Kasumi-1 (cell line): ENCODE results near the gene CDC123.
"Not testable (repeated sequence)": the region's sequence is repeated elsewhere in the genome, so short reads cannot be mapped to it uniquely, and the experiment has no call there.

Experiments
- DNase-seq, 2 experiments: peaks; one replicate each; lab custom pipeline; 2025; lab: John Stamatoyannopoulos, UW

The CDC123 gene

GRCh38 chr10:12195603-12196506, at the start of gene CDC123, which contains the start of gene NUDT5:
CDC123 (plus strand) TSS chr10:12196188; CDS start chr10:12196246, 58 bp downstream.
NUDT5 (minus strand) TSS chr10:12195891; CDS start chr10:12186291, 9,600 bp downstream.
- DNase-seq, result peak; percentile 99

GRCh38 chr10:12150163-12150562, 45.8 kb upstream of the CDC123 start:
- DNase-seq, result no peak

- DNase-seq, result no peak
These were observed 41.5 kb upstream of the CDC123 start for GRCh38 chr10:12154516-12154915.

GRCh38 chr10:12156367-12157123, 39.4 kb upstream of the CDC123 start:
- DNase-seq, result no peak

DNA sequence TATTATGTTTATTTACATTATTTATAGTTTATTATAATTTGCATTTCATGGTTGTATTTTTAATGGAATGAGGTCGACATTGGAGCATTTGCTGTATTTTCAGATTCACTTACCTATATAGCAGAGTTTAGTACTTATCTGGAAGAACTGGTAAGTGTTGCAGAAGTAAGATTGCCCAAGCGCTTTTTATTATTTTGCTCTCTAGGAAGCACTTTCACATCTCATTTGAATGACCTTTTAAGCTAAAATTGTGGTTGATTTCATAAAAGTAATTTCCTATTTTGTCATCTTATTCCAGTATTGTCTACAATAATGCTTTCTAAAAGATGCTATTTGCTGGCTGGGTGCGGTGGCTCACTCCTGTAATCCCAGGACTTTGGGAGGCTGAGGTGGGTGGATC, 37.9 kb upstream of the CDC123 start:
- DNase-seq, result no peak

- DNase-seq, result no peak
These were observed 35.3 kb upstream of the CDC123 start for GRCh38 chr10:12160664-12161063.

- DNase-seq, result no peak
These were observed 33.1 kb upstream of the CDC123 start for GRCh38 chr10:12162927-12163326.

DNA sequence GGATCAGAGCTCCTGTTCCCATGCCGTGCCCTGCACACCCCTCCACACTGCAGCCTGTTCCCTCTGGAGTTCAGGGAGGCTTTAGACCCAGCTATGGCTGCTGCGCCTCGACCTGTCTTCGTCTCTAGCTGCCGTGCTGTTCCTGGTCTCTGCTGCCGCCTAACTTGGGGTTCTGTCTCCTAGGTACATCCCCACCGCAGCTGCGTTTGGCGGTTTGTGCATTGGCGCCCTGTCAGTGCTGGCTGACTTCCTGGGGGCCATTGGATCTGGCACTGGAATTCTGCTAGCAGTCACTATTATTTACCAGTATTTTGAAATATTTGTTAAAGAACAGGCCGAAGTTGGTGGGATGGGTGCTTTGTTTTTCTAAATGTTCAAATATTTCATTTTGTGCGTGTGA, 31.9 kb upstream of the CDC123 start:
- DNase-seq, result no peak

- DNase-seq, result no peak
These were observed 31.0 kb upstream of the CDC123 start for GRCh38 chr10:12165036-12165435.

DNA sequence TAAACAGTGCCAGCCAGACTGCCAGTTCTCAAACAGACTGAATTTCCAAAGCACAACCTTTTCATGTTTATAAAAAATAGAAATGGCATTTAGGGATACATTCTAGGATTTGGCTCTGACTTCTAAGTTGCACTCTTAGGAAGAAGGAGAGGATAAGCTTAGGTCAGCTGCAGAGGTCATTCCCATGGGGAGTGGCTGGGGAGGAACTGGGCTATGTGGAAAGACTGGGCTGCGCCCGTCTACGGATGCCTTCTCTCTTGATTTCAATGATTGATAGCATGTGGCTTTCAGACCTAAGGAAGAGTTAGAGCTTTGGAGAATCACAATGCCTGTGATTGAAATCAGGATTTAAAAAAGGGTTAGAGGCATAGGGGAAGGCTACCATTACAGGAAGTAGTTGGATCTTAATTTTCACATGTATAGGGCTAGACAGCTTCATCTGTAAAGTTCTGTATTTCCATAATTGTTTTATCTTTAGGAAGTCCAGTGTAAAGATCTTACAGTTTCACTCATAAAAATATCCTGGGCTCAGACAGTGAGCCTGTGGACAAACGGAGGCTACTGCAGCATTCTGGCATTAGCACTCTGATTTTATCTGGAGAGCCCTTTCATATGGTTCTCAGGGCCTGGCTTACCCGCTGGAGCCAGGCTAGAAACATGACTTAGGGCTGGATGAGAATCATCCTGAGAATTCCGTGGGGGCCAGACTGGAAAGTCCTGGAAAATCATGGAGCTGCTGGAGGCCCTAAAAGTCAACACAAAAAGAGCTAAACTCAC, 29.8 kb upstream of the CDC123 start:
- DNase-seq, result no peak

GRCh38 chr10:12171512-12171911, 24.5 kb upstream of the CDC123 start:
- DNase-seq, result not testable (repeated sequence)

DNA sequence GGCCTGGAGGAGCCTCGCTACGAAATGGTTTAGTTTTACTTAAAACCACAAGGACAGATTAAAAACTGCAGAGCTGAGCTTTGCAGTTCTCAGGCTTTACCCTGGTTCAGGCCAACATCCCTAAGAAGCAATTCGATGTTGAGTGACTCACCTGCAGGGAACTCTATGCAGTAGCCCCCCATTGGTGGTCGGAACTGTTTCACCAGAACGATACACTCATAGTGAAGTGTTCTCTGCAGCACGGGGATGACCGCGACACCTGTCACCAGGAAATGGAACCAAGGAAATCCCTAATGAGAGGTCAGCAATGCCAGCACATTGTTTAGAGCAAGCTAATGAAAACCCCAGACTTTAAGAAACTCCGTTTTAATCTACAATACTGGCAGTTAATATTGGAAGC, 18.3 kb upstream of the CDC123 start:
- no peak for DNase-seq

GRCh38 chr10:12179606-12180170, 16.3 kb upstream of the CDC123 start:
- DNase-seq, result peak; percentile 83 to 87

GRCh38 chr10:12180221-12180974, 15.6 kb upstream of the CDC123 start:
- DNase-seq, result no peak

DNA sequence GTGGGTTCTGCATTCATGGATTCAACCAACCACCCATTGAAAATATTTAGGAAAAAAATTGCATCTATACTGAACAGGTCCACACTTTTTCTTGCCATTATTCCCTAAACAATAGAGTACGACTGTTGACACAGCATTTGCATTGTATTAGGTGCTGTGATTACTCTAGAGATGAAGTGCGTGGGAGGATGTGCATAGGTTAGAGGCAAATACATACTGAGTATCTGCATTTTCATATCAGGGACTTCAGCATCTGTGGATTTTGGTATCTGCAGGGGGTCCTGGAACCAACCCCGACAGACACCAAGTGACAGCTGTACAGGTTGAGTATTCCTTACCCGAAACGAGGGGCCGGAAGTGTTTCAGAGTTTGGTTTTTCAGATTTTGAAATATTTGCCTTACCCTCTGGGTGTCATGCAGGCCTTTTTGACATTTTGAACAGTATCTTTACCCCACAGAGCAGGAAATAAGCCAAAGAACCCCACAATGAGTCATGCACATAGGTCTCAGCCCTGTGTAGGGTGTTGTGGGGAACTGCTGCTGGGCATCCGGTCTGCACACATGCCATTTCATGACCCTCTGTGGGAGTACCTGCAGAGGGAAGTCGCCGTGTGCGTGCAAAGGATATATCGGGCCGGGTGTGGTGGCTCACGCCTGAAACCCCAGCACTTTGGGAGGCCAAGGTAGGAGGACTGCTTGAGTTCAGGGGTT, 14.8 kb upstream of the CDC123 start:
- DNase-seq, result peak; percentile 99 to 100

- DNase-seq, result no peak
These were observed 11.8 kb upstream of the CDC123 start for GRCh38 chr10:12184165-12184564.

DNA sequence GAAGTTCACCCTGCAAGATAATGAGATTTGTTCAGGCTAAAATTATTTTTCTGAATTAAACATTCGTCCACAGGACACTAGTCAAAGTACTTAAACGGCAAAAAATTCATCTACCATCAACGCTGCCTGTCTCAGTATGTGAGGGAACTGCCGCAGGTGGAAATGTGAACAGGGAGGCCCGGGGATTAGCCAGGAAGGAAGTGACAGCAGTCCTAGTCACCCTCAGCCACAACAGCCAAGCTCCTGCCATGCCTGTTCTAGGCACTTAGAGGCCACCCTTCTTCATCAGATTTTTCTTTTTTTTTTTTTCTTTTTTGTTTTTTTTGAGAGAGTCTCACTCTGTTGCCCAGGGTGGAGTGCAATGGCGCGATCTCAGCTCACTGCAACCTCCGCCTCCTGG, 9.7 kb upstream of the CDC123 start:
- DNase-seq, result peak; percentile 68 to 75

DNA sequence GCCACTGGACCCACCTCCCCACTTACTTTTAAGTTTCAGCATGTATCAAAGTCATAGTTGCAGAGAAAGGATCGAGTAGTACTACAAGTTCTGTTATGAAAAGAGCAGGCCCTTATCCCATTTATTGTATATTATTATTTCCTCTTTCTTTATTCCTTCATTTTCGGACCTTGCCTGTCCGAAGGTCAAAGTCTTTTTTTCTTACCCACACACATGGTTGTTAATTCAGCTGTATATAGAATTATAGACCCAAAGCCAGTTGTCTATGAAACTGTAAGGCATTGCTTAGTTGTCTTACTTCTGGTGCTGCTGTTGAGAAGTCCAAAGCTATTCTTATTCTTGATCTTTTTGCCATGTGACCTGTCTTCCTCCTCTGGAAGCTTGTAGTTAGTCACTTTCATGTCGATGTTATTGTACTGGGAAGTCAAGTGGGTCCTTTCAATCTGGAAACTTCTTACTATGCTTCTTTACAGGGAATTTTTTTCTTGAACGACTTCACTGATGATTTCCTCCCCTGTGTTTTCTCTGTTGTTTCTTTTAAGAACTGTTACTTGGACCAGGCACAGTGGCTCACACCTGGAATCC, 8.6 kb upstream of the CDC123 start:
- DNase-seq, result no peak

DNA sequence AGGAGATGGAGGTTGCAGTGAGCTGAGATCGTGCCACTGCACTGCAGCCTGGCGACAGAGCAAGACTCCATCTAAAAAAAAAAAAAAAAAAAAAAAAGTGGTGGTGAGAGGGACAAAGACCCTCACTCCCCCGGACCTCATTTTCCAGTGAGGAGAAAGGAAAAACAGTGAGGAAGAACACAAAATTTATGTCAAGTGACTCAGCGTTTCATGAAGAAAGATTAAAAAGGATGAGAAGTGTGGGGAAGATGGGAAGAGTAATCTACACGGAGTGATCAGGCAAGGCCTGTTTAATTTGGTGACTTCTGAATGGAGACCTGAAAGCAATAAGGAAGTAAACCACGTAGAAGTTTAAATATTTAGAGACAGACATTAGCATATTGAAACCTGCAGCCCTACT, 7.3 kb upstream of the CDC123 start:
- no peak for DNase-seq

DNA sequence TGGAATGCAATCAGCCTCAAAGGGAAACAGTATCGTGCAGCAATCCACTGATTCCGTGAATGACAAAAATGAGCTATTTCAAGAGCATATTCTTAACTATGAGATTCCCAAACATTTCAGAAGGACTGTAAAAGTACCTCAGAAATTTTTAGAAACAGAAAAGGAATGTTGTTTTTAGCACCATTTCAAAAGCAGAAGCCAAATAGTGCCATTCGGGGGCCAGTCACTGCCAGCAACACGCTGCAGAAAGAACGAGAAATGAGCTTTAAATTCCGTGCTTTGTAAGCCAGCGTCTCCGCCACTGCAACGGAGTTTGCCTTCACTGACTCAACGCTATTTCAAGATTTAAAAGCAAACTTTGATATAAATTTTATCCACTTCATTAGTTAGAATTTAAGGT, 6.6 kb upstream of the CDC123 start:
- no peak for DNase-seq
